ENCODE data around the gene GPR83.

DNA sequence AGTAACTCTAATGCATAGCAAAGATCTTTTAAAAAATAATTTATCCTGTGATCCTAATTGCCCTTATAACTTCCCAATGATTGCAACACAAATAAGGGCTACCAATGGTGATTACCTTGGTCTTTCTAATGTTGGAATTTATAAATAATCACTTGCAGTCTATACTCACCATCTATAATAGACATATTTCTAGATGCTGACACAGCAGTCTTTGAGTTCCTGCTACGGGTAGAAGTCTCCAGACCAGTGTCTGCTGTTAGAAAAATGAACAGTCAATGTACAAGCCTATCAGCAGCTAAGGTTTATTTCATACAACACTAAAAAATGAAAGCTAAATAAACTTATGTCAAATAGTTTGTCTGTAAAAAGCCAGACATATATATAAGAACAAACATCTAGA, 44.4 kb upstream of the GPR83 start:
- no peak for TF ChIP-seq YY1 (IDR thresholded peaks at IDR 0.05)
- TF ChIP-seq, protein P1, sequence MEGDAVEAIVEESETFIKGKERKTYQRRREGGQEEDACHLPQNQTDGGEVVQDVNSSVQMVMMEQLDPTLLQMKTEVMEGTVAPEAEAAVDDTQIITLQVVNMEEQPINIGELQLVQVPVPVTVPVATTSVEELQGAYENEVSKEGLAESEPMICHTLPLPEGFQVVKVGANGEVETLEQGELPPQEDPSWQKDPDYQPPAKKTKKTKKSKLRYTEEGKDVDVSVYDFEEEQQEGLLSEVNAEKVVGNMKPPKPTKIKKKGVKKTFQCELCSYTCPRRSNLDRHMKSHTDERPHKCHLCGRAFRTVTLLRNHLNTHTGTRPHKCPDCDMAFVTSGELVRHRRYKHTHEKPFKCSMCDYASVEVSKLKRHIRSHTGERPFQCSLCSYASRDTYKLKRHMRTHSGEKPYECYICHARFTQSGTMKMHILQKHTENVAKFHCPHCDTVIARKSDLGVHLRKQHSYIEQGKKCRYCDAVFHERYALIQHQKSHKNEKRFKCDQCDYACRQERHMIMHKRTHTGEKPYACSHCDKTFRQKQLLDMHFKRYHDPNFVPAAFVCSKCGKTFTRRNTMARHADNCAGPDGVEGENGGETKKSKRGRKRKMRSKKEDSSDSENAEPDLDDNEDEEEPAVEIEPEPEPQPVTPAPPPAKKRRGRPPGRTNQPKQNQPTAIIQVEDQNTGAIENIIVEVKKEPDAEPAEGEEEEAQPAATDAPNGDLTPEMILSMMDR (IDR thresholded peaks at IDR 0.05; ENCODE audit: low read depth, low read length, missing input control): no peak
- TF ChIP-seq SP1 (IDR thresholded peaks at IDR 0.05): no peak
- TF ChIP-seq, protein P2, sequence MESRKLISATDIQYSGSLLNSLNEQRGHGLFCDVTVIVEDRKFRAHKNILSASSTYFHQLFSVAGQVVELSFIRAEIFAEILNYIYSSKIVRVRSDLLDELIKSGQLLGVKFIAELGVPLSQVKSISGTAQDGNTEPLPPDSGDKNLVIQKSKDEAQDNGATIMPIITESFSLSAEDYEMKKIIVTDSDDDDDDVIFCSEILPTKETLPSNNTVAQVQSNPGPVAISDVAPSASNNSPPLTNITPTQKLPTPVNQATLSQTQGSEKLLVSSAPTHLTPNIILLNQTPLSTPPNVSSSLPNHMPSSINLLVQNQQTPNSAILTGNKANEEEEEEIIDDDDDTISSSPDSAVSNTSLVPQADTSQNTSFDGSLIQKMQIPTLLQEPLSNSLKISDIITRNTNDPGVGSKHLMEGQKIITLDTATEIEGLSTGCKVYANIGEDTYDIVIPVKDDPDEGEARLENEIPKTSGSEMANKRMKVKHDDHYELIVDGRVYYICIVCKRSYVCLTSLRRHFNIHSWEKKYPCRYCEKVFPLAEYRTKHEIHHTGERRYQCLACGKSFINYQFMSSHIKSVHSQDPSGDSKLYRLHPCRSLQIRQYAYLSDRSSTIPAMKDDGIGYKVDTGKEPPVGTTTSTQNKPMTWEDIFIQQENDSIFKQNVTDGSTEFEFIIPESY (IDR thresholded peaks at IDR 0.05): no peak
- TF ChIP-seq JUND (IDR thresholded peaks at IDR 0.05): no peak
- no peak for TF ChIP-seq RAD21 (IDR thresholded peaks at IDR 0.05)
